Ishikawa (cell line): ENCODE measurements around the gene PLA2G4E.

Source experiments
- EP300 ChIP-seq: IDR thresholded peaks from 2 replicates; pipeline ENCODE4 v1.6.1; 2012; ENCODE audit warnings: borderline replicate concordance
- RAD21 ChIP-seq: IDR thresholded peaks from 2 replicates; pipeline ENCODE4 v1.6.1; 2012; ENCODE audit warnings: low read depth
- TAF1 ChIP-seq: IDR thresholded peaks from 2 replicates; pipeline ENCODE4 v1.6.1; 2012; ENCODE audit warnings: low read depth, mild to moderate bottlenecking

DNA sequence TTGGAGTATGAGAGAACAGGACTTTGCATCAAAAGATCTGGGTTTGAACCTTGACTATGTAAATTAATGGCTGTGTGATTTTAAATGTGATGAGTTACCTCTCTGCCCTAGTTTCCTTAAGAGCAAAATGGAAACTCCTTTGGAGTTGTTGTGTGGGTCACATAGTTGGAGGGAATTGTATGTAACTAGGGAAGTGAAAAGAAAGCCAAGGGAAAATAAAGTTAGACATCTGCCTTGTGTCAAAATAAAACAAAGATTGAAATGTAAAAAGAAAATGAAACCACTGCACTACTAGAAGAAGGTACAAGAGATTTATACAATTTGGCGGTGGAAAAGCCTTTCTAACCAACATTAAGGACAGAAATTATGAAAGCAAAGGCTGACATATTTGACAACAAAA lies 46.8 kb downstream of the PLA2G4E start:
- TF ChIP-seq TAF1, result no peak
- TF ChIP-seq RAD21, result no peak
- no peak for TF ChIP-seq EP300
